HG03571 (cell line): ENCODE results near the gene CDKN2C.

Source experiments
- ATAC-seq: cut with Tn5 transposase; IDR thresholded peaks from one replicate; pipeline ENCODE4 v1.9.1; 2021; ENCODE audit not compliant: unreplicated experiment

CDKN2C gene

GRCh38 chr1:50964863-50965262, 5.2 kb upstream of the CDKN2C start:
- no peak for ATAC-seq

GRCh38 chr1:50966991-50967390, 3.1 kb upstream of the CDKN2C start:
- no peak for ATAC-seq

- no peak for ATAC-seq
Measured at GRCh38 chr1:50967416-50968157, 2.5 kb upstream of the CDKN2C start.

GRCh38 chr1:50968158-50968820, 1.8 kb upstream of the CDKN2C start:
- ATAC-seq = peak; percentile 56

DNA sequence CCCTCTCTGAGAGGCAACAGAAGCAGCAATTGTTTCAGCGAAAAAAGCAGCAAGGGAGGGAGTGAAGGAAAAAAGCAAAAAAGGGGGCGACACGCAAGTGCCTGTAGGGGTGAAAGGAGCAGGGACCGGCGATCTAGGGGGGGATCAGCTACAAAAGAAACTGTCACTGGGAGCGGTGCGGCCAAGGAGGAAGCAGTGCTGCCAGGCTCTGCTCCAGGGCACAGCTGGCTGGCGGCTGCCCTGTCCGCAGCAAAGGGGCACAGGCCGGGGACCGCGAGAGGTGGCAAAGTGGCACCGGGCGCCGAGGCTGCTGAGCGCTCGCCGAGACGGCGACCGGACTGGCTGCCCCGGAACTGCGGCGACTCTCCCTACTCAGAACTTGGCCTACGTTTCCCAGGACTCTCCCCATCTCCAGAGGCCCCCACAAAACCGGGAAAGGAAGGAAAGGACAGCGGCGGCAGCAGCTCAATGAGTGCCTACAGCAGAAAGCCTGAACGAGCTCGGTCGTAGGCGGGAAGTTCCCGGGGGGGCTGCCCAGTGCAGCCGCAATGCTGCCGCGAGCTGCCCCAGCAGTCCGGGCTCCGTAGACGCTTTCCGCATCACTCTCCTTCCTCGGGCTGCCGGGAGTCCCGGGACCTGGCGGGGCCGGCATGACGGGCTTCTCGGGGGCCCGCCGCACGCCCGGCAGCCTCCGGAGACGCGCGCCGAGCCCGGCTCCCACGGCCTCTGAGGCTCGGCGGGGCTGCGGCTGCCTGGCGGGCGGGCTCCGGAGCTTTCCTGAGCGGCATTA, 1.0 kb upstream of the CDKN2C start:
- ATAC-seq = peak; percentile 14

- no peak for ATAC-seq
Measured at GRCh38 chr1:50970509-50970887, 453 bp downstream of the CDKN2C start.

DNA sequence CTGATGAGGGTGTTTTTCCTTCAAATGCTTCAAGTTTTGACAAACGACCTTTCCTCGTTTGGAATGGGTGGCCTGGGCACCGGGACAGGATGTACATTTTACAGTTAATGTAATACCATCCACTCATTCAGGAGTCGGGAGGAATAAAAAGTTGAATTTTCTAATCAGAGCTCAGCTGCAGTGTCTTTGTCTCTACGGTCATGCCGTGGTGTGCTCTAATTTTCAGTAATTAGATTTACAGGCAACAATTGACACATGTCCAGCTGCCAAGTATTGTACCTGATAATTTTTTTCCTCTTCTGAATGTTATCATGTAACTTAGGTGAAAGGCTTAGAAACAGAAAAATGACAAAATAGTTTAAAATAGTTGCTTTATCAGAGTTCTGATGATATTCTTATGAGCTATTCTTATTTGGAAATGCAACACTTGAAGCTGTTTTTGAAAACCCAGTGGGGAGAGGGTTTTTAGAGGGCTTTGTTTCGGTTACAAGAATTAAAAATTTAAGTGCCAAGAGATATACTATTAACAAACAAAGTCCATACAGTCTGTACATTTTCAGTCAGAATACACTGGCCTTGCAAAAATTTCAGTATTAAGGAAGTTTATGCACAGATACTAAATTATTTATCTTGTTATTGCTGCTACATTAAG, 1.0 kb downstream of the CDKN2C start:
- no peak for ATAC-seq

- ATAC-seq = no peak
Measured at GRCh38 chr1:50971748-50972305, 1.8 kb downstream of the CDKN2C start.

DNA sequence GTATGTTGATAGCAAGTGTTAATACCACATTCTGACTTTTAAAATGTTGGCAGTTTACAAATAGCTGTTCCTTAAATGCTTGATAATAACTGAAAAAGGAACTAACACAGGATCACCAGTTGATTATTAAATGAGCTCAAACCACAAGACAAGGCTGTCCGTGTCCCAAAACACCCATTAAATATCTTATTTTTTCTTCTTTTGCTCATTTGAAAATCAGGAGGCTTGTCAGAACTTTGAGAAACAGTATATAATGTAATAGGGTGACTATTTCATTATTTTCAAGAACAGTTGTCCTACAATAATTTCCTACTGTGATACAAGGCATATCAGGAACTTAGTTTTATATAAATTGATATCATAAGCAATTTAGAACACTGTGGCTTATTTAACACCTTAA, 2.7 kb downstream of the CDKN2C start:
- no peak for ATAC-seq

- no peak for ATAC-seq
Measured at GRCh38 chr1:50973255-50973654, 3.2 kb downstream of the CDKN2C start.

DNA sequence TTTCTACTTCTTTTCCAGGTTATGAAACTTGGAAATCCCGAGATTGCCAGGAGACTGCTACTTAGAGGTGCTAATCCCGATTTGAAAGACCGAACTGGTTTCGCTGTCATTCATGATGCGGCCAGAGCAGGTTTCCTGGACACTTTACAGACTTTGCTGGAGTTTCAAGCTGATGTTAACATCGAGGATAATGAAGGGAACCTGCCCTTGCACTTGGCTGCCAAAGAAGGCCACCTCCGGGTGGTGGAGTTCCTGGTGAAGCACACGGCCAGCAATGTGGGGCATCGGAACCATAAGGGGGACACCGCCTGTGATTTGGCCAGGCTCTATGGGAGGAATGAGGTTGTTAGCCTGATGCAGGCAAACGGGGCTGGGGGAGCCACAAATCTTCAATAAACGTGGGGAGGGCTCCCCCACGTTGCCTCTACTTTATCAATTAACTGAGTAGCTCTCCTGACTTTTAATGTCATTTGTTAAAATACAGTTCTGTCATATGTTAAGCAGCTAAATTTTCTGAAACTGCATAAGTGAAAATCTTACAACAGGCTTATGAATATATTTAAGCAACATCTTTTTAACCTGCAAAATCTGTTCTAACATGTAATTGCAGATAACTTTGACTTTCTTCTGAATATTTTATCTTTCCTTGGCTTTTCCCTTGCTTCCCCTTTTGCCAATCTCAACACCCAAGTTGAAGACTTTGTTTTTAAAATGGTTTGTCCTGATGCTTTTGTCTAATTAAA, 4.0 kb downstream of the CDKN2C start:
- no peak for ATAC-seq

DNA sequence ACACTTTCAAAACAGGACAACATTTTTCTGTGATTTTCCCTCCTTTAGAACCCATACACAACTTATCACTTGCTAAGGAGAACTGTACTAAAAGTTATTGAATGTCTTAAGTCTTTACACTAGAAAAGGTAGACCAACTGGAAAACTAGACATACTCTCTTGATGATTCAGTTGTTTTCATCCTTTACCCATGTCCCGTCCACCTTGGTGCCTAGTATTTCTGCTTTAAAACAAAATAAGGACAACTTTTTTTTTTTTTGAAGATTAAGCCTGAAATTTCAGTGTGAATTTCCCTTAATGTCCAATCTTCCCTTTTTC, 4.5 kb downstream of the CDKN2C start:
- ATAC-seq = no peak

- no peak for ATAC-seq
Measured at GRCh38 chr1:50975436-50975835, 5.4 kb downstream of the CDKN2C start.

DNA sequence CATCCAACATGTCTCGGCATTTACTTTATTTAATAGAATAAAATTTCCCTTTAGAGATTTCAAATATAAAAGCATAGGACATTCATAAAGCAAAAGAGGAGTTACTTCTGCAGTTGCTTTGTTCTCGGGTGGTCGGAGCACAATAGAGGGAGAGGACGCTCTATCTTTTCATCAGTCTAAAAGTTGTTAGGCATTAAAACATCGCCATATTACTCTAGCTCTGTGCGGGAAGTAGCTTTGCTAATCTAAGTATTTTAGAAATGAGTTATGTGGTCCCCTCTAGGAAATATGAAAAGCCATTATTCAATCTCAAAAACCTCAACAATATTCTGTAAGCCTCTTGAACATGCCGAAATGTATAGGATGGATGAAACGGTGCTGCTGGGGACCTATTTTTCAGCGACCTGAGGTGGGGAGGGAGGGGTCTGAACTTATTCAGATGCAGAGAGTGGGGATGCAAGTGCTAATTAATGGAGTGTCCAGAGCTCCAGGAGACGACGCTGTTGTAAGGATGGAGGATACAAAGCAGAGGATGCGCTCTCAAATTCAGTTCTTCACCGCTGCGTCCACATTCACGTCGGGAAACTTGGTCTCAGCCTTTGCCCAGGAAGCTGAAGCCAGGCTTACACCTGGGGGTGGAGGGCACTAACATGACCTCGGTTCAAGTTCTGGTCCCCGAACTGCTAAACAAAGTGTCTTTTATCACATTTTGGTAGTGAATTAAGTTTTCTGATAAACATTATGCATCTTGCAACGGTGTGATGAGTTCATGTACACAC, 6.3 kb downstream of the CDKN2C start:
- no peak for ATAC-seq

- peak; percentile 64 for ATAC-seq
Measured at GRCh38 chr1:50976890-50977574, 7.0 kb downstream of the CDKN2C start.

DNA sequence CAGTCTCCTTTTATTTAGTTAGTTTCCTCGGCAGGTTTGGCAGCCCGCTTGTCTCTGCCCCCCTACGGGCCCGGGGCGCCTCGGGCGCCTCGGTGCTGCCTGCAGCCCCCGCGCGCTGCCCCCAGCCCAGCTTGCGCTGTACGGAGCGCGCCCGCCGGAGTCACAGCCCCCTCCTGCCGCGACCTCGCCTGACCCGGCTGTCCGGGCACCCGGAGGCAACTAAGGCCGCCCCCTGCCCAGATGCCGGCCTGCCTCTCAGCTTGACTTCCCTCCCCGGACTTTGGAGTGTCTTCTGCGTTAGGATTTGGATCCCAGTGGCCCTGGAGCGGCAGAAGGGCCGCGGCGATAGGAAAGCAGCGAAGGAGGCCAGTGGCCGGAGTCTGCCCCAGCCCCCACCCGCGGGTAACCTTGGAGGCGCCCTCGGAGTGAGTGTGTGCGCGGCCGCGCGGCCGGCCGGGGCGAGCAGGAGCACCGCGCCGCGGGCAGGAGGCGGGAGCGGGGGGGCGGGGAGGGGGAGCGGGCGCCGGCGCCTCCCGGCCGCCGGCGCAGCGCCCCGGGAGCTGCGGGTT, 7.6 kb downstream of the CDKN2C start:
- ATAC-seq = peak; percentile 39

- ATAC-seq = peak; percentile 45
Measured at GRCh38 chr1:50978144-50978851, 8.3 kb downstream of the CDKN2C start.
